ENCODE data around the gene ANKRD13A. TPM values are rescaled to one million over a fixed set of nuclear protein-coding genes. Genes with fewer than 3 reads are reported as not detected.

Gene ANKRD13A
- total and polyA plus RNA-seq, 2 of the 13 experiments (the other 11 are each of a cell fraction or from before 2014, with no cell fraction given): 34.1 to 41.6 TPM

- TF ChIP-seq FUBP1 (CRISPR knock-in tag; IDR thresholded peaks at IDR 0.05; ENCODE audit: borderline replicate concordance): no peak
- peak; percentile 39; the same call in 1 of the 2 replicates for TF ChIP-seq MIER3 (CRISPR knock-in tag; IDR thresholded peaks at IDR 0.05; ENCODE audit: borderline replicate concordance)
- no peak for TF ChIP-seq NPAS2 (CRISPR knock-in tag; IDR thresholded peaks at IDR 0.05; ENCODE audit: borderline replicate concordance)
- TF ChIP-seq ZNF280D (CRISPR knock-in tag; IDR thresholded peaks at IDR 0.05): peak; percentile 98
- TF ChIP-seq, protein P1, sequence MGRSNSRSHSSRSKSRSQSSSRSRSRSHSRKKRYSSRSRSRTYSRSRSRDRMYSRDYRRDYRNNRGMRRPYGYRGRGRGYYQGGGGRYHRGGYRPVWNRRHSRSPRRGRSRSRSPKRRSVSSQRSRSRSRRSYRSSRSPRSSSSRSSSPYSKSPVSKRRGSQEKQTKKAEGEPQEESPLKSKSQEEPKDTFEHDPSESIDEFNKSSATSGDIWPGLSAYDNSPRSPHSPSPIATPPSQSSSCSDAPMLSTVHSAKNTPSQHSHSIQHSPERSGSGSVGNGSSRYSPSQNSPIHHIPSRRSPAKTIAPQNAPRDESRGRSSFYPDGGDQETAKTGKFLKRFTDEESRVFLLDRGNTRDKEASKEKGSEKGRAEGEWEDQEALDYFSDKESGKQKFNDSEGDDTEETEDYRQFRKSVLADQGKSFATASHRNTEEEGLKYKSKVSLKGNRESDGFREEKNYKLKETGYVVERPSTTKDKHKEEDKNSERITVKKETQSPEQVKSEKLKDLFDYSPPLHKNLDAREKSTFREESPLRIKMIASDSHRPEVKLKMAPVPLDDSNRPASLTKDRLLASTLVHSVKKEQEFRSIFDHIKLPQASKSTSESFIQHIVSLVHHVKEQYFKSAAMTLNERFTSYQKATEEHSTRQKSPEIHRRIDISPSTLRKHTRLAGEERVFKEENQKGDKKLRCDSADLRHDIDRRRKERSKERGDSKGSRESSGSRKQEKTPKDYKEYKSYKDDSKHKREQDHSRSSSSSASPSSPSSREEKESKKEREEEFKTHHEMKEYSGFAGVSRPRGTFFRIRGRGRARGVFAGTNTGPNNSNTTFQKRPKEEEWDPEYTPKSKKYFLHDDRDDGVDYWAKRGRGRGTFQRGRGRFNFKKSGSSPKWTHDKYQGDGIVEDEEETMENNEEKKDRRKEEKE (IDR thresholded peaks at IDR 0.05): no peak
- no peak for TF ChIP-seq NONO (IDR thresholded peaks at IDR 0.05)
- TF ChIP-seq NONO (CRISPR knock-in tag; conservative IDR thresholded peaks at IDR 0.05): peak; percentile 47; the same call in 1 of the 2 replicates
- TF ChIP-seq ELF1 (CRISPR knock-in tag; IDR thresholded peaks at IDR 0.05): no peak
- no peak for TF ChIP-seq POLR2G (IDR thresholded peaks at IDR 0.05; ENCODE audit: low read depth, low read length)
- peak; percentile 39; the same call in 1 of the 2 replicates for TF ChIP-seq HNF4G (IDR thresholded peaks at IDR 0.05; ENCODE audit: borderline replicate concordance, low read depth, low read length)
- no peak; the same call in 1 of the 2 replicates for TF ChIP-seq HNF4G (CRISPR knock-in tag; IDR thresholded peaks at IDR 0.05; ENCODE audit: borderline replicate concordance, low read depth)
- no peak for TF ChIP-seq MXD1 (CRISPR knock-in tag; IDR thresholded peaks at IDR 0.05)
- TF ChIP-seq MXI1 (IDR thresholded peaks at IDR 0.05; ENCODE audit: borderline replicate concordance, low read depth, low read length): peak; percentile 69; the same call in 1 of the 3 replicates
- TF ChIP-seq RFX3 (CRISPR knock-in tag; IDR thresholded peaks at IDR 0.05): no peak
- no peak for TF ChIP-seq ZNF709 (CRISPR knock-in tag; IDR thresholded peaks at IDR 0.05)
- TF ChIP-seq ZNF17 (CRISPR knock-in tag; IDR thresholded peaks at IDR 0.05): no peak
- TF ChIP-seq ZNF333 (CRISPR knock-in tag; IDR thresholded peaks at IDR 0.05; ENCODE audit: borderline replicate concordance): no peak
- TF ChIP-seq ZNF432 (CRISPR knock-in tag; IDR thresholded peaks at IDR 0.05; ENCODE audit: borderline replicate concordance): no peak
- no peak for TF ChIP-seq MTF2 (CRISPR knock-in tag; IDR thresholded peaks at IDR 0.05; ENCODE audit: borderline replicate concordance)
- no peak for TF ChIP-seq ZSCAN9 (CRISPR knock-in tag; IDR thresholded peaks at IDR 0.05; ENCODE audit: borderline replicate concordance)
- no peak for TF ChIP-seq PHF8 (CRISPR knock-in tag; IDR thresholded peaks at IDR 0.05)
- TF ChIP-seq NFIC (IDR thresholded peaks at IDR 0.05; ENCODE audit: low read length): no peak
- no peak for TF ChIP-seq ZNF780A (CRISPR knock-in tag; IDR thresholded peaks at IDR 0.05)
These were observed 36.4 kb downstream of the ANKRD13A start (continued) for GRCh38 chr12:110035534-110036104.

Measured in HepG2 (cell line).